ENCODE data around the gene SEZ6.

SEZ6 gene

GRCh38 chr17:28996554-28997096 lies 9.2 kb downstream of the SEZ6 start:
- Histone ChIP-seq H3K27me3 (ENCODE audit: control insufficient read depth, insufficient read depth, low read length) (no peaks in the 10 kb centered on the region), H3K36me3 (ENCODE audit: control insufficient read depth, low read depth, low read length) (no peaks in the 10 kb centered on the region), H3K4me1 (ENCODE audit: control insufficient read depth, low read depth, low read length) (peaks cover 9% of the 10 kb centered on the region), H3K4me3 (ENCODE audit: low read length) (no peak overlapping the region), H3K27ac (ENCODE audit: low read length) (no peak overlapping the region), H3K9me3 (ENCODE audit: control insufficient read depth, low read depth, low read length) (no peaks in the 10 kb centered on the region), H3K9ac (ENCODE audit: low read length) (no peak overlapping the region)

DNA sequence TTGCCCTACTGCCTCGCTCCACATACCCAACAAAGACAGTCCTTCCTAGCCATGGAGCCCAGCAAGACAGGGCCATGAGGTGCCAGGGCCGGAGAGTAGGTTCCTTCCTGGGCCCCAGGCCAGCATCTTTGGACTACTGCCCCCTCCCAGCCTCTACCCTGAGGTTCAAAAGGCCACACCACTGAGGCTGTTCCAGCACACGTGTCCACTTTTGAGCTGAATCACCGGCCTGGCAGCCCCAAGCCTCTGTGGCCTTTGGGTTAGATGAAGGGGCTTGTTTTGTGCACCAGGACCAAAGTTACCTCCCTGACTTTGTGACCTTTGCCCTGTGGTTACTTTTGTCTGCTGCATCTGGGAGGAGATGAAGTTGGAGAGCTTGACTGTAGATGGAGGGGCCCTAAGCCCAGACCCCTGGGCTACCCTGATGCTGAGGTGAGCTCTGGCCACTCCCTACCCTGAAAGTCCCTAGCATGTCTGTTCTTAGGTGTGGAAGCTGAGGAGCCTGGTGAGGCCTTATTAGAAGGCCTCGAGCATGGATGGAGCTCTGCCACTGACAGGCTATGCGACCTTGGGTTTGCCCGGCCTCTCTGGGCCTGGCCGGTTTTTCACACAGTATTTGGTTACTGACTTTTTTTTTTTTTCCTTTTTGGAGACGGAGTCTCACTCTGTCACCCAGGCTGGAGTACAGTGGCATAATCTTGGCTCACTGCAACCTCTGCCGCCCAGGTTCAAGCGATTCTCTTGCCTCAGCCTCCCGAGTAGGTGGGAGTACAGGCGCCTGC lies 12.0 kb downstream of the SEZ6 start:
- peaks cover 5% of the 10 kb centered on the region for H3K4me1 ChIP-seq (ENCODE audit: control insufficient read depth, low read depth, low read length)
- no peaks in the 10 kb centered on the region for H3K9me3 ChIP-seq (ENCODE audit: control insufficient read depth, low read depth, low read length)
- no peak overlapping the region for H3K27ac ChIP-seq (ENCODE audit: low read length)
- H3K4me3 ChIP-seq (ENCODE audit: low read length) = no peak overlapping the region
- no peak overlapping the region for H3K9ac ChIP-seq (ENCODE audit: low read length)
- H3K27me3 ChIP-seq (ENCODE audit: control insufficient read depth, insufficient read depth, low read length) = no peaks in the 10 kb centered on the region
- no peaks in the 10 kb centered on the region for H3K36me3 ChIP-seq (ENCODE audit: control insufficient read depth, low read depth, low read length)

GRCh38 chr17:28992625-28993600 lies 12.9 kb downstream of the SEZ6 start:
- H3K36me3 ChIP-seq (ENCODE audit: control insufficient read depth, low read depth, low read length) = no peaks in the 10 kb centered on the region
- no peak overlapping the region for H3K4me3 ChIP-seq (ENCODE audit: low read length)
- H3K9ac ChIP-seq (ENCODE audit: low read length) = no peak overlapping the region
- no peaks in the 10 kb centered on the region for H3K9me3 ChIP-seq (ENCODE audit: control insufficient read depth, low read depth, low read length)
- peaks cover 5% of the 10 kb centered on the region for H3K4me1 ChIP-seq (ENCODE audit: control insufficient read depth, low read depth, low read length)
- H3K27ac ChIP-seq (ENCODE audit: low read length) = no peak overlapping the region
- peaks cover under 1% of the 10 kb centered on the region for H3K27me3 ChIP-seq (ENCODE audit: control insufficient read depth, insufficient read depth, low read length)

DNA sequence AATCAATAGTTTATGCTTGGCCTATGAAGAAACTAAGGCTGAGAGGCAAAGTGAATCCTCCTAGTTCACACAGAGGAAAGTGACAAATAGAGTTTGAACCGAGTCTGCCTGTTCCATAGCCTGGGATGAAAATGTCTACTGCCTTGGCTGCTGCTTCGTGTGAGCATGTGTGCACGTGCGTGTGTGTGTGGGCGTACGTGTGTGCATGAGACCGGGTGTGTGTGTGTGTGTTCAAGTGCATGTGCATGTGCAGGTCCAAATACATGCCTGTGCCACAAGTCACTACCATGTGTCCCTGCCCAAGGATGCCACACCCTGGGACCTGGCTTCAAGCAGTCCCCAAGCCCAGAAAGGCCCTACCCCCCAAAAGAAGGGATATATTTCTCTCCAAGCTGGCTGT lies 13.6 kb downstream of the SEZ6 start:
- Histone ChIP-seq H3K9me3 (ENCODE audit: control insufficient read depth, low read depth, low read length) (no peaks in the 10 kb centered on the region), H3K4me3 (ENCODE audit: low read length) (no peak overlapping the region), H3K4me1 (ENCODE audit: control insufficient read depth, low read depth, low read length) (peaks cover 5% of the 10 kb centered on the region), H3K9ac (ENCODE audit: low read length) (no peak overlapping the region), H3K36me3 (ENCODE audit: control insufficient read depth, low read depth, low read length) (no peaks in the 10 kb centered on the region), H3K27ac (ENCODE audit: low read length) (no peak overlapping the region), H3K27me3 (ENCODE audit: control insufficient read depth, insufficient read depth, low read length) (peaks cover 8% of the 10 kb centered on the region)

DNA sequence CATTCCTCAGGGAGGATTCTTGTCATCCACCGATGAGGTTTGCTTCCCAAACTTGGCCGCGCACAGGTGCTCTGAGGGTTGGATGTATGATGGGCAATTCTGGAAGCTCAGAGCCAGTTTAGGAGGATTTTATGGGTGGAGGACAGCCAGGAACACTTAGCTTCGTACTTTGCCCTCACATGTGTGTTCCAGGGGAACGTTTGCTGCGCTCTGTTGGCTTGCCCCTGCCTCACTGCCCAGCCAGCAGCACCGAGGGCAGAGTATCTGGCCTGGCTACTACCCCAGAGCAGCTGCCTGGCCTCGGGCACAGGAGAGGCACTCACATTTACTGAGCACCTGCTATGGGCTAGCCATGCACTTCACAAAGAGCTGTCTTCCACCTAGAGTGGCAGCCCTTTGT lies 14.1 kb downstream of the SEZ6 start:
- Histone ChIP-seq H3K4me3 (ENCODE audit: low read length) (no peak overlapping the region), H3K27me3 (ENCODE audit: control insufficient read depth, insufficient read depth, low read length) (peaks cover 8% of the 10 kb centered on the region), H3K9me3 (ENCODE audit: control insufficient read depth, low read depth, low read length) (no peaks in the 10 kb centered on the region), H3K9ac (ENCODE audit: low read length) (no peak overlapping the region), H3K36me3 (ENCODE audit: control insufficient read depth, low read depth, low read length) (no peaks in the 10 kb centered on the region), H3K4me1 (ENCODE audit: control insufficient read depth, low read depth, low read length) (peaks cover 9% of the 10 kb centered on the region), H3K27ac (ENCODE audit: low read length) (no peak overlapping the region)

DNA sequence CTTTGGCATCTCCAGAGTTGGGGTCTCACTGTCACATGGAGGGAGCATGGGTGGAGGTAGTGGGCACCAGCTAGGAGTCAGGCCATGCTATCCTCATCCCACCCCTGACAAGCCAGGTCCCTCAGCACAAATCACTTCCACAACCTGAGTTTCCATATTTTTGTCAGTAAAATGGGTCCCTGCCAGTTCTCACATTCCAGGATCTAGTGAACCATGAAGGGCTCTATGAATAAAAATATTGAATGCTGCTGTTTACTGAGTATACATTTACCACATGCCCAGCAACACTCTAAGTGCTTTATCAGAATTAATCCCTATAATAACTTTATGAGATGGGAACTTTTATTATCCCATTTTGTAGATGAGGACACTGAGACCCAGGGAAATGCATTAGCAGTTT lies 16.8 kb downstream of the SEZ6 start:
- Histone ChIP-seq H3K9me3 (ENCODE audit: control insufficient read depth, low read depth, low read length) (no peaks in the 10 kb centered on the region), H3K27me3 (ENCODE audit: control insufficient read depth, insufficient read depth, low read length) (peaks cover 19% of the 10 kb centered on the region), H3K4me1 (ENCODE audit: control insufficient read depth, low read depth, low read length) (peaks cover 14% of the 10 kb centered on the region)

GRCh38 chr17:28988475-28988874 lies 17.4 kb downstream of the SEZ6 start:
- Histone ChIP-seq H3K36me3 (ENCODE audit: control insufficient read depth, low read depth, low read length) (no peaks in the 10 kb centered on the region), H3K27me3 (ENCODE audit: control insufficient read depth, insufficient read depth, low read length) (peaks cover 19% of the 10 kb centered on the region), H3K4me1 (ENCODE audit: control insufficient read depth, low read depth, low read length) (peaks cover 14% of the 10 kb centered on the region), H3K9me3 (ENCODE audit: control insufficient read depth, low read depth, low read length) (no peaks in the 10 kb centered on the region), H3K9ac (ENCODE audit: low read length) (no peak overlapping the region), H3K4me3 (ENCODE audit: low read length) (no peak overlapping the region), H3K27ac (ENCODE audit: low read length) (no peak overlapping the region)

More for the DNA sequence above, 16.8 kb downstream of the SEZ6 start:
- Histone ChIP-seq H3K27ac (ENCODE audit: low read length) (no peak overlapping the region), H3K36me3 (ENCODE audit: control insufficient read depth, low read depth, low read length) (no peaks in the 10 kb centered on the region), H3K9ac (ENCODE audit: low read length) (no peak overlapping the region), H3K4me3 (ENCODE audit: low read length) (no peak overlapping the region)

GRCh38 chr17:28986714-28987655 lies 18.8 kb downstream of the SEZ6 start:
- Histone ChIP-seq H3K27me3 (ENCODE audit: control insufficient read depth, insufficient read depth, low read length) (peaks cover 19% of the 10 kb centered on the region), H3K4me3 (ENCODE audit: low read length) (peak overlapping the region; percentile 7), H3K27ac (ENCODE audit: low read length) (no peak overlapping the region), H3K9ac (ENCODE audit: low read length) (no peak overlapping the region), H3K4me1 (ENCODE audit: control insufficient read depth, low read depth, low read length) (peaks cover 14% of the 10 kb centered on the region), H3K36me3 (ENCODE audit: control insufficient read depth, low read depth, low read length) (no peaks in the 10 kb centered on the region), H3K9me3 (ENCODE audit: control insufficient read depth, low read depth, low read length) (no peaks in the 10 kb centered on the region)

DNA sequence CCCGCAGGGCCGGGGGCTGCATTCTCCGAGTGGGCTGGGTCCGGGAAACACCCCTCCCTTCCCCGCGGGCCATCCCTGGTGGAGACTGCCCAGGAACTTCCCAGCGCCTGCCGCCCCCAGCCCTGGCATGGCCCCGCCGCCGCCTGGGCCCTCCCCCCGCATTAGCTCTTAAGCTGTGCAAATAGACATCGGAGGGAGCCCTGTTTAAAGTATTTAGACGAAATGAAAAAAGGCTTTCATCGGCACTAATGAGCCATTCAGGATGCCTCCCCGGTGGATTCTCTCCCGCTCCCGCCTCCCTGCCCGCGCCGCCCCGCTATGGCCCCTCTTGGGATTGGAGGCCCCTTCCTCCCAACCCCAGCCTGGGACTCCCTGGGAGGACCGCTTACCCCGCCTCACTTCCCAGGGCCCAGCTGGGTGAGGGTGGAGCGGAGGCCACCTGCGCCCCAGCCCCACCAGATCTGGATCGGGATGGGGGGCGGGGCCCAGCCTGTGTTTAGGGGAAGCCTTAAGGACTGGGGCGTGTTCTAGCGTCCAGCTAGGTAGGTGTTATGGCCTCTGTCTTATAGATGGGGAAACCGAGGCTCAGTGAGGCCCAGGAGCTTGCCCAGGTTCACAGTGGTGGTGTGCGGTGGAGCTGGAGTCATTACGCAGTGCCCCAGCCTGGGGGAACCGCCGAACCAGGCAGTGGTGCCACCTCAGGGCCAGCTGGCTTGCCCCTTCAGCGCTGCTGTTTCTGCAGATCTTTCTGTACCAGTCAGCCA lies 19.7 kb downstream of the SEZ6 start:
- H3K36me3 ChIP-seq (ENCODE audit: control insufficient read depth, low read depth, low read length) = no peaks in the 10 kb centered on the region
- H3K27ac ChIP-seq (ENCODE audit: low read length) = no peak overlapping the region
- H3K9ac ChIP-seq (ENCODE audit: low read length) = no peak overlapping the region
- H3K4me3 ChIP-seq (ENCODE audit: low read length) = peak overlapping the region; percentile 18
- H3K9me3 ChIP-seq (ENCODE audit: control insufficient read depth, low read depth, low read length) = no peaks in the 10 kb centered on the region
- H3K27me3 ChIP-seq (ENCODE audit: control insufficient read depth, insufficient read depth, low read length) = peaks cover 19% of the 10 kb centered on the region
- H3K4me1 ChIP-seq (ENCODE audit: control insufficient read depth, low read depth, low read length) = peaks cover 14% of the 10 kb centered on the region

Measured in iPS-18a (cell line).